HG02970 (cell line): ENCODE data around the gene MKNK1.

Source experiments
- ATAC-seq: cut with Tn5 transposase; IDR thresholded peaks from one replicate; pipeline ENCODE4 v1.9.1; 2021; ENCODE audit warnings: mild to moderate bottlenecking, moderate library complexity, moderate number of reproducible peaks; ENCODE audit not compliant: unreplicated experiment, low FRiP score

Gene MKNK1

GRCh38 chr1:46526691-46527291, 77.3 kb downstream of the MKNK1 start:
- no peak for ATAC-seq

DNA sequence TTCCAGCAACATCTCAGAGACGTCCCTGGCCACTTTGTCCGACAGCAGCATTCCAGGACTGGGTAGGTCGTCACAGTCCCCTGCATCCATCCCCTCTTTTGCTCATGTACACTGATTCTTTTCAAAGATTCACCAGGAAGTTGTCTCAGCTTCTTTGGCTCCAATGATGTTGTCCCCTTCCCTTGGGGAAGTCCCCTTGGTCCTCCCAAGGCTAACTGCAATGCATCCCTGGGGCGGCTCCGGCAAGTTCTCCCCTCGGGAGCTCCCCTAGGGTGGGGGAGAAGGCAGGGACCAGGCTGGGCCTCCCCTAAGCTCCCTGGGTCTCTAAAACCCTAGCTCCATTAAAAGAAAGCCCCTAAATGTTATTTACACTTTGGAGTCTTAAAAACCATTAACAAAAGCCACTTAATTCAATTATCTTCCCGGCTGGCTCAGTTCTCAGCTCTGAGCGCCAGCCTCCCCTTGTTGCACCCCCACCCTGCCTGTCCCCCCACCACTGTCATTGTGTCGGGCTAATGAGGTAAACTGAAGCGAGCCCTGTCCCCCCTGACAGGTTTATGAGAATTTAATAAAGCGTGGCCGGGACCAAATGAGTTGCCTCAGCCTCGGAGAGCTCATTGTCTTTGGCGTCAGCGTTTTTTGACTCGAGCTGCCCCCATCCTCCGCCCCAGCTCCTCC, 77.9 kb downstream of the MKNK1 start:
- ATAC-seq: no peak

- ATAC-seq: no peak
These were observed 78.7 kb downstream of the MKNK1 start for GRCh38 chr1:46525253-46525983.

- ATAC-seq: no peak
These were observed 79.2 kb downstream of the MKNK1 start for GRCh38 chr1:46524843-46525242.

GRCh38 chr1:46523496-46524353, 80.3 kb downstream of the MKNK1 start:
- ATAC-seq: no peak

- ATAC-seq: no peak
These were observed 81.1 kb downstream of the MKNK1 start for GRCh38 chr1:46522969-46523320.

DNA sequence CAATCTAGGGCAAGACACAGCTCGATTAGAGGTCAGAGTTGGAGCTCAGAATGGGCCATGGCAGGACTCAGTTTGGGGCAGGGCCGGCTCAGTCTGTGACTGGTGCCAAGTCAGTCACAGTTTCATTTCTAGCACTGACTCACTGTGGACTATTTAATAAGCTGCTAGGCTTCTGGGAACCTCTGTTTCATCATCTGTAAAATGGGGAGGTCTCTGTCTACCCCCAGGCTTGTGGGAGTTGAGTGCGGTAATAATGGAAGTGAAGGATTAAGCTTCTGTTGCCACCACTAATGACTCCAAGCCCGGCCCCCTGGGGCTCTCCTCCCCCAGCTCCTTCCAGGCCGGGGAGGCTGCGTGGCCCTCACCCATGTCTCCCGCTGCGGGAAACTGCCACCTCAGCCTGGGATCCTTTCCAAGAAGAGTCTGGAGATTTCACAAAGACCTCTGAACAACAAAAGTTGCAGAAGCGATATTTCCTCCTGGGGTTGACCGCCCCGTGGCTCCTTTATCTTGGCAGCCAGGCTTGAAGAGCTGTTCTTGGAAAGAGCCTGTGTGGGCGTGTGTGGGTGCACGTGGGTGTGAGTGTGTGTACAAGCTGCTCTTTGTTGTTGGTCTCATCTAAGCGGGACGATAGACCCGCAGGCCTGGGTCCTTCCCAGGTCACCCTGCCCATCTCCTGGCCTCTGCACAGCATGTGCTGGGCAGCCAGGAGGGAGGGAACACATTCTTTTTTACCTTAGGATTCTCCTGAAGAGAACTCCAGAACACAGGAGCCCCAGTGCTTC, 81.7 kb downstream of the MKNK1 start:
- no peak for ATAC-seq

DNA sequence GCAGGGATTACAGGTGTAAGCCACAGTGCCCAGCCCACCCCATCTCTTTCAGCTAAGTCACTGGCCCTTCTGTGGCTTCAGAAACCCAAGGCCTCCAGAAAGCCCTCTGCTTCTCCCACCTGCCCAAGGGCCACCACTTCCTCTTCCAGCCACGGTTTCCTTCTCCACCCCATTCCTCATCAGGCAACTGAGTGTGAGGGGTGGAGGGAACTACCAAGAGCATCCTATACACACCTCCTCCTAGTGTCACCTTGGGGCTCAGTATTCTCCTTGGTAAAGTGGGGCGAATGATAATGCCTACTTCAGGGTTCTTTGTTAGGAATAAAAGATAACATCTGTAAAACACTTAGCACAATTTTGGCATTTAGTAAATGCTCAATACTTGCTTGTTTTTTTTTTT, 82.7 kb downstream of the MKNK1 start:
- ATAC-seq: no peak

DNA sequence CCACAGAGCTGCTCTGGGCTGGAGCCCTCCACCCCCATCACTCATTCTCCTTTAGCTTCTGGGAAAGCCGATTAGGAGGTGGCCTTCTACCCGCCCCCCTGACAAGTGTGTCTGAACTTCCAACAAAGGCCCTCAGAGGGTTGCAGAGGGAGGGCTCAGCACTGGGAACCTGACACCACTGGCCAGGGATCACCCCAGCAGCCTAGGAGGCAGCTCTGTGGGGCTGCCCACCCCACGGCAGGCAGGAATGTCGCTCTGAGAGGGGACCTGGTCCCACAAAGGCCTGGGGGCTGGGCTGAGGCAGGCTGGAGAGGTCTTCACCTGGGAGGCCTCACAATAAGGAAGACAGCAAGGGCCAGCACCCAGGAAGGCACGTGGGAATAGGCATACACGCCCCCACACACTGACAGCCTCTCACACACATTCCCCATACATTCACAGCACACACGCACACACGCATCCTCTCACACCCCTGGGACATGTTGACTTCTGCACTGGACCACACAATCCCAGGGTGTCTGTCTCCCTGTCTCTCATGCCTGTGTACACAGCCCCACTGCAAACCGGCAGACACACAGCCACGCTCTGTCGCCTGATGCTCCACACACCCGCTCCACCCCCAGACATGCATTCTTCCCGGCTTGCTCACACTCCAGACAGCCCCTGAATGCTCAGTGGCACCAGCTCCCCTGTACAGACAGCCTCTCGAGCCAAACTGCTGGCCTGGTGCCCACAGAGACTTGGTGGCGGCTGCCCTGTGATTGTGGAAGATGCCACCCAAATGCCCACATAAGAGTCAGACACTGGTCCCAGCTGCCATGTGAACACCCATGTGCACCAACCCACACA, 83.8 kb downstream of the MKNK1 start:
- ATAC-seq: no peak

DNA sequence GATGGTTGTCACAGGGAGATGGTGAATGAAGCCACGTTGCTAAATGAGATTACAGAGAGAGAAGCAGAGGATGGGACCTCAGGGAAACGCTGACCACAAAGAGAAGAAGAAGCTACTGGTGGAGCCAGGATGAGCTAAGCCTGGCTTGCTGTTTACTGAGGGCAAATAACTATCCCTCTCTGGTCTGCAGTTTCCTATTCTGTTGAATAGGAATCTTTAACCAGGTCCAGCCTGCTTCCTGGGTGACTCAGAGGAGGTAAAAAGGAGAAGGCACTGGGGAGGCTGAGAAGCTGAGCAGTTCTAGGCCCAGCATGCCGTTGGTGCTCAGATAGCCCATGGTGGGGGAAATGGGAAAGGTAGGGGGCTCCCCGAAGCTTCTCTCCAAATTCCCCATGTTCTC, 84.9 kb downstream of the MKNK1 start:
- no peak for ATAC-seq

DNA sequence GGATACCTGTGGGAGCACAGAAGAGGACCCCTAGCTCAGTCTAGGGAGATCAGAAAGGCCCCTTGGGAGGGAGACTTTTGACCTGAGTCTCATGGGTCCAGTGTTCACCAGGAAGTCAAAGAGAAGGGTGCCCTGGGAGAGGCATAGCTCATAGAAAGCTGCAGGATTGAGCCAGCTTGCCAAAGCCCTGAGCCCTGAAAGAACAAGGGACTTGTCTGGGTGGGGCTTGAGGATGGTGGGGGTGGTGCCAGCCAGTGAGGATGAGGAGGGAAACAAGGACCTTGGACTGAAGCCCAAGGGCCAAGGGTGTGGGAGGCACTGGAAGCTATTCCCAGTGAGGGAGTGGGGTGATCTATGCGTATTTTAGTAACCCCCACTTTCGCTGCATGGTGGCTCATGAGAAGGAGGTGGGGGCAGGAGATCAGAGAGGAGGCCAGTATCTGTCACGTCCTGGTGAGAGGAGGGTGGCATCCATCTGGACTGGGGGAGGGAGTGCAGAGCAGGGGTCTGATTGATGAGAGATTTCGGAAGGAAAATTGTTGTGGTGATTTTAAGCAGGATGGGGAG, 86.1 kb downstream of the MKNK1 start:
- ATAC-seq: no peak

DNA sequence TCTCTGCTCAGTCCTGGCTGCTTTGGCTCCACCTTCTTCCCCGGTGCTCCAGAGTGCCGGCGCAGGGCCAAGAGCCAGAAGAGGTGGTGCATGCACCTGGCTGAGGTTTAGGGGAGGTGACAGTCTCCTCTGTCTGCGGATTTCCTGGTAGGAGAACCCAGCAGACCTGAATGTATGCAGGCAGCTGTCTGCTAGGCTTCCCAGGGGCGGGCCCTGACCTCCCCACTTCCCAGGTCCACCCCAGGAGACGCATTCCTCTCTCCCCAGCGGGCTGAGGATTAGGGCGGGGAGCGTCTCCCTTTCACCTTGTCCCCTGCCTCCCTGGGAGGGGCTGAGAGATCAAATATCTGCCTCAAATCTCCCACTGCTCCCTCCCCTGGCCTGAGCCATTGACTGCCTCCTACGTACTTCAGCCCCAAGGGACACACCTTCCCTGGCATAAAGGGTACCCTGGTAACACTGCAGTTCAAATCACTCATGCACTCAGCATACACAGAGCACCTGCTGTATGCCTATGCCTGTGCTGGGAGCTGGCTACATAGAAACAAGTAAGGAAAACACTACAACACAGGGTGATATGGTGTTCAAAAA, 87.0 kb downstream of the MKNK1 start:
- no peak for ATAC-seq

DNA sequence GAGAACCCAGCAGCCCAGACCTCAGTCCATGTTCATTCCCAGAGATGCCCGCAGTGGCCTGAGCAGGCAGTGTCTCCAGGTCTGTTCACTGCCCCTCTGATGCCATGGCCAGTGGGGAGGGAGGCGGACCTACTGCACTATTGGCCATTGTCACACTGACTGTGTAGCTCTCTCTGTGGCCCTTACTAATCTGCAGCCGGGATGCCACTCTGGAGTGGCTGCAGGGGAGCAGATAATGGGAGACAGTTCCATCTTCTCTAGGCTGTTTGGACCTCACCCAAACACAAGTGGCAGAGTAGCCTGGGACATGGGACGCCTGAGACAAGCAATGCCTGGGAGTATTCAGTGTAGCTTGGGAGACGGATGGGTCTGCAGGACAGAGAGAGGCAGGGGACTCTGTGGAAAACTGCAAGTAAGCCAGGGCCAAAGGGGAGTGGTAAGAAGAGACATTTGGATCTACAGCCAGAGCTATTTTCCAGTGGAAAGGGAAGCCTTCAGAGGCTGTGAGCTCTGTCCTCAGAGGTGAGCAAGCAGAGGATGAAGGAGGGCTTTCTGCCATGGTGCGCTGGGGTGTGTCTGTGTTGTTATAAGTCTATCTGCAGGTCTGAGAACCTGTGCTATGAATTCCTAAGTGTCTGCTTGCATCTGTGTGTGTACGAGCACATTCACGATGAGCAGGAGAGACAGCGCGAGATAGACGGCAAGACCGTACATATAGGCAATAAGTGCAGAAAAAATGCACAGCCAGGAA, 87.7 kb downstream of the MKNK1 start:
- ATAC-seq: no peak

- no peak for ATAC-seq
These were observed 88.5 kb downstream of the MKNK1 start for GRCh38 chr1:46515576-46515975.

GRCh38 chr1:46513536-46513935, 90.5 kb downstream of the MKNK1 start:
- no peak for ATAC-seq

DNA sequence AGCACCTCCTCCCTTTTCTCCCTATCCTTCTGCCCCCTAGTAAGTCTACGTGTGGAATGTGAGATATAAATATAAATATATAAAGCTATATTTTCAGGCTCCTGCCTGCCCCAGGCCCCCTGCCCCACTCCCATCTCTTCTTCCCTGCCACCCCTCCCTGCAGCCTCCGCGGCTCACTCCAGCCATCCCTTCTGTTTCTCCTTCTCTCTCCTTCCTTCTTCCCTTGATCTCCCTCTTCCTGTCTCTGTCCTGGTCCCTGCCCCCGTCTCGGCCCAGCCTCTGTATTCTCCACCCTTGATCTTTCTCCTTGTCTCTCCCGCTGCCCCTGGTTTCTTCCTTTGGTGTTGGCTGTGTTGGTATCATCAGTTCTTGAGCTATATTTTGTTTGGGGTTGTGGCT, 91.3 kb downstream of the MKNK1 start:
- no peak for ATAC-seq

- ATAC-seq: no peak
These were observed 91.8 kb downstream of the MKNK1 start for GRCh38 chr1:46512135-46512791.

DNA sequence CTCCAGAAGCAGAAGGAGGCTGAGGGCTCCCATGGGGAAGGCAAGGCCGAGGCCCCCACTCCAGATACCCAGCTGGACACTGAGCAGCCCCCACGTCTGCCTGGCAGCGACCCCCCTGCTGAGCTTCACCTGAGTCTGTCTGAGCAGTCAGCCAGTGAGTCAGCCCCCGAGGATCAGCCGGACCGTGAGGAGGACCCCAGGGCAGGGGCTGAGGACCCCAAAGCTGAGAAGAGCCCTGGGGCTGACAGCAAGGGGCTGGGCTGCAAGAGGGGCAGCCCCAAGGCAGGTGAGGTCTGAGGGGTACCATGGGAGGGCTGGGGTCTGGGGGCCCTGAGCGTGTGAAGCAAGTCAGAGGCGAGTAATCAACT, 93.1 kb downstream of the MKNK1 start:
- ATAC-seq: no peak
